Effector CD4-positive, alpha-beta T cell (primary cell): ENCODE data around the gene NRIP3.

Experiments used
- DNase-seq: peaks from one replicate; pipeline ENCODE4 v3.0.0-alpha.2; 2020
- total RNA-seq: gene quantifications from one replicate; lab custom pipeline; 2026; lab: John Stamatoyannopoulos, UW

NRIP3 gene
- 16.1 reads per million, percentile 42 among the genes with 10 or more reads in this experiment for total RNA-seq

- peak; percentile 81 for DNase-seq
Observed at GRCh38 chr11:9003573-9004182, at the start of gene NRIP3. Gene NRIP3 (minus strand): TSS chr11:9004001. CDS start chr11:9003935, 66 bp downstream.

- DNase-seq: no peak
Observed at GRCh38 chr11:9052316-9052715, 48.5 kb upstream of the NRIP3 start.

DNA sequence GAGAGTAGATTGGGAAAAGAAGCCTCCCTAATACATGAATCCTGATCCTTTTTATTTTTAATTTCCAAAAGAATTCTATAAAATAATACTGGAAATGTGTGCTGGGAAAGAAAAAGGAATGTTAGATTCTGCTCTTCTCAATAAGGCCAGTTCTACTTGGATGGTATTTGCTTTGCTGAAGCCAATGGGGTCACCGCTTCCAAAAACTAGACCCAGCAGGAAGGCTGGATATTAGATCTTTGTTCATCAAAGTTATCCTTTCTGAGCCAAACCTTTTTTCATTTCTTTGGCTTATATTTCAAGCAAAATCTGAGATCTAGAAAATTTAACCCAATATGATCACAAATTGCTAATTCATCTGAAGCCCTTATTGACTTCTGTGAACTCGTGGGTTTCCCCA, 46.2 kb upstream of the NRIP3 start:
- DNase-seq: no peak

GRCh38 chr11:9047964-9048523, 44.2 kb upstream of the NRIP3 start:
- no peak for DNase-seq

DNA sequence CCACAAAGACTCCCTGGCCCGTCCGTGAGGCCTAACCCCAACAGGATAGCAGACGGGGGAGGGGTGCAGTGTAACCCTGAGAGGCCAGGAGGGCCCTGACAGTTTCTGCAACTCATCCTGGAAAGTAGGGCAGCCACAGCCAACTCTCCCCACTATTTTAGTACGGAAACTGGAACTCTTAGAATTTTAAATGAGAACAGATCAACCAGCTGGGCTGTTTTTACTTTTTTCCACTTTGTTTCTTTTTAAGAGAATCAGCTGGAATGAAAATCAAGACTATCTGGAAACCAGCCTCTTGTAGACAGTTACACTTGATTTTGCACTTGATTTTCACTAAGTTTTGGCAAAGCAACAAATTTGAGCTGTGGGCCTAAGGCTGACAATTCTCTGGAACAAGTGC, 42.7 kb upstream of the NRIP3 start:
- DNase-seq: no peak

DNA sequence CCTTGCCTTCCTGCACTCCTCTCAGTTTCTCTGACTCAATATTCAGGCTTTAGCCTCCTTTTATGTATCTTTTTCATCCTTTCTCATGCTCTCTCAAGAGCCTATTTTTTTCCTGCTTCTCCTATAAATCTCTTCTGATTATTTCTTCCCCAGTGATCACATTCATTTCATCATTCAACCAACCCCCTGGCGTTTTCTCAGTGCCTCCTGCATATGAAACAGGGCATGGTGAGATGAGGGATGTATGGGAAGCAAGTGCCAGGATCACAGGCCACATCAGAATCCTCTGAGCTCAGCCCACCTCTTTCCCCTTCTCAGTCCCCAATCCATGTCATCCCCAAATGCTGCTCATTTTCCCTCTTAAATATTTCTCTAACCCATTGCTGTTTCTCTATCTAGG, 38.7 kb upstream of the NRIP3 start:
- DNase-seq: no peak

DNA sequence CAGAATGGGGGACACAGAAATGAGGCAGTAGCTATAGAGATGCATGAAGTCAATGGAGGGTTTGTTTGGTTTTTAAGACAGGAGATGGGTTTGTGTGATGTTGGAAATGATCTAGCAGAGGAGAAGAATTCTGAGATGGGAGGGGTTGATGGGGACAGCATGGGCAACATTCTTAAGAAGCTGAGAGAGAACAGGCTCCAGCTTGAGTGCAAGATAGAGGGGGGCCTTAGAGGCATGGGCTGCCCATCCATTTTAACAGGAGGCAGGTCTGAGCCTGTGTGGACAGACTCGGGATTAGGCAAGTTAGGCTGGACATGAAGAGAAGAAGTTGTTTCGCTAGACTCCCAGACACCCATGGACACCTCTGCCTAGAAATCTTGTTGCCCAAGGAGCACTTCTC, 37.9 kb upstream of the NRIP3 start:
- no peak for DNase-seq

GRCh38 chr11:9040410-9040809, 36.6 kb upstream of the NRIP3 start:
- DNase-seq: no peak

DNA sequence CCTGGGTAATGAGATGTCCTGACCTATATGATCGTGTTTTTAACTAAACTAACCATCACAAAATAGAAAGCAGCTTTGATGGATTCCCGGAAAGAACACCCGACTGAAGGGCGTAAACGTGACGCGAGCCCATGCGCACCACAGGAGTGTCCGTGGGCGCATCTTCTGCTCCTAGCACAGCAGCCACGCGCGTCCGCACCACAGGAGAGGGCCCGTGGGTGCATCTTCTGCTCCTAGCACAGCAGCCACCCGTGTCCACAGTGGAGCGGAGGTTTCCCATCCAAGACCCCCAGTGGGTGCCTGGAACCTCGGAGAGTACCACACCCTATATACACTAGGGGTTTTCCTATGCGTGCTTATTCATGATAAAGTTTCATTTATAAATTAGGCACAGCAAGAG, 36.1 kb upstream of the NRIP3 start:
- DNase-seq: no peak

- no peak for DNase-seq
Observed at GRCh38 chr11:9039198-9039597, 35.4 kb upstream of the NRIP3 start.

GRCh38 chr11:9038541-9038940, 34.7 kb upstream of the NRIP3 start:
- DNase-seq: no peak

DNA sequence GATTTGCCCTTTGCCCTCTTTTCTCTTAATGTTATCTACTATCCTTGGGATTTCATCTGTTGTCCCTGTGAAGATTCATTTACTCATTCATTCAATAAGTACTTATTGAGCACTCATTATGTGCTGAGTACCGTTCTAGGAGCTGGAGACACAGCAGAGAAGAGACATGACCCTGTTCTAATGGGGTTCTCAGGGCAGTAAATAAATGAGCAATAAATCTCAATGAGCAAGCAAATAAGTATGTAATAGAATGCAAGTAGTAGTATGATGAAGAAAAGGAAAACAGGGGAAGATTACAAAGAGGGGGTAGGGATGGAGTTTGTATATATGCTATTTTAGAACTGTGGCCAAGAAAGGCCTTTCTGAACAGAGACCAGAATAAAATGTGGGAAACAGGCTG, 34.2 kb upstream of the NRIP3 start:
- no peak for DNase-seq

DNA sequence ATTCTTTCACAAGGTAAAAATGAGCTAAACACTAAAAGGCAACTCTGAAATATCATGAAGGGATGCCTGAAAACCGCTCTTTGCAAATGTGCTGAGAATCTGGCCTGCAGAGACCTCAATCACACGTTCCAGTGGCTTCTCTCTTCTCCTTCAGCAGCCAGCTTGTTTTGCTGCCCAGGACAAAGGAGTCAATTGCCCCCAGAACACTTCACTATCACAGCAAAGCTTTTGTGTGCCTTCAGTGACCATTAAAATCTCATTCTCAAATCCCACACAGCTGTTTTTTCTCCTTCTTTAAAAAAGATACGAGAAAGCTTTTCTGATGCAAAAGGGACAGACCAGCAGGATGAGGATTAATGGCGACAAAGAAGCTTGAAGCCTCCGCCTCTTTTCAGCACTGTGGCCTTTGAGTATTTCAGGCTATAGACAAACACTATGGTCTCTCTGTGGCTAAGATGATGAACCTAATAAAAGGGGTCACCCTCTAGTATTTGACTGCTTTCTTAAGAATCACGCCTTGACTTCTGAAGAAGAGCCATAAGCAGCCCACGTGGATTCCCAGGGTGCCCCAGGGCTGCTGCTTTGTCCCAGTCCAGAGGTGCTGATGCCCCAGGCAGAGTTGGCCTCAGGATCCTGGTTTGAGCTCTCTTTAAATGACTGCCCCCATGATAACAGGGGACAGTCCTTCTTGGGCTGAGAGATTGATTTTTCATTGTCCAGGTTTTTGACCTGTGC, 33.4 kb upstream of the NRIP3 start:
- DNase-seq: no peak

- DNase-seq: no peak
Observed at GRCh38 chr11:9030601-9031000, 26.8 kb upstream of the NRIP3 start.

DNA sequence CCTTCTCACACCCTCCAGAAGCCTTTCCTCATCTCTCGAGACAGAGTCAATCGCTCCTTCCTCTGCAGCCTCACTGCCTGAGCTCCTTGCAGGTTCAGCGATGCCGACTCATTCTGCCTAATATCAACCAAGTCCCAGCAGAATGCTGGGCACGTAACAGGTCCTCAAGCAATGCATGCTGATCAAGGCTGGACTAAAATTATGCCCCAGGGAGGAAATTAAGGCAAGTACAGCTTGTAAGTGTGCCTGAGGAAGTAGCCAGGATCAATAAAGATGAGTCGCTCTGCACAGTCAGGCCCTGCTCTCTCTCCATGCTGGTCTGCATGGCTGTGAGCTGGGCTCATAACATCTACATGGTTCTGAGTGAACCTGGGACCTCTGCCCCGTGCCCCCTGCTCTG, 25.6 kb upstream of the NRIP3 start:
- DNase-seq: no peak

DNA sequence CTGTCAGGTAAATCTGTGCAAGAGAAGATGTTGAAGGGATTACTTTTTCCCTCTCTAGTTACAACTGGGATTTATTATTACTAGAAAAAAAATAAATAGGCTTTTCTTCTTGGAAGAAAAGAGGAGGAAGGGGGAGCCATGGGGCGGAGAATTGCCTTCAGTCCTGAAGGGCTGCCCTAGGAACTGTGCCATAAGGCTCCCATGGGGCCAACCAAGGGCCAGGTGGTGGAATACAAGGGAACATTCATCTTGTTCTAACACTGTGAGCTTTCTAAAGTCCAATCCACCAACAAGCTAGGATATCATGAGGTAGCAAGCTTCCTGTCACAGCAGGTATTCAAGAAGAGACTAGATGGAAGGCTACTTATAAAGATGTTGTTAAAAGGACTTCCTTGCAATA, 24.8 kb upstream of the NRIP3 start:
- no peak for DNase-seq

DNA sequence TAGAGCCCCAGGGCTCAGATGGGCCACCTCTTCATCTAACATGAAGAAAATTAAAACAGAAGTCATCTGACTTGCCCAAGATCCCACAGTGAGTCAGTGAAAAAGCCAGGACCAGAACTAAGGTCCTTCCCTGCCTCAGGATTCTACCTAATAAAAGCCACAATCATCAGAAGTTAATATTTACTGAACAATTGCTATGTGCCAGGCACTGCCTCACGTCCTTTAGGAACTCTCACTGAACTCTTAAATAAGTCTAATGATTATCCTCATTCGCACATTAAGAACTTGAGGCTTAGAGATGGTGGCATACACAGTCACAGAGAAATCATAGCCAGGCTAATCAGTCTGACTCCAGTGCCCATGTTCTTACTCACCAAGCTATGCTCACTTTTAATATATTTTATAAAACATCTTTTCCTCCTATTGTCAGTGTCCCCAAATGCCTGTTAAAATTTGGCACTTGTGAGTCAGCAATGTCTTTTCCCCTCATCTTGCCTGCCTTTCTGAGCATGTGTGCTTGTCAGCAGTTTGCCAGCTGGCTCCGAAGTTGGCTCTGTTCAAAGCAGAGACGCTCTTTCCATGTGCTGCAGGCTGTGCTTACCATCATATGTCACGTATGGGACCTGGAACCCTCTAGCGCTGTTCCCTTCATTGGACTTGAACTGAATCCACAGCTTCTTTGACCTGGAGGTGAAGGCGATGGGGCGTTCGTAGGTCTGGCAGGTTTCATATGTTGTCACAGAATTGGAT, 21.5 kb upstream of the NRIP3 start:
- DNase-seq: no peak

DNA sequence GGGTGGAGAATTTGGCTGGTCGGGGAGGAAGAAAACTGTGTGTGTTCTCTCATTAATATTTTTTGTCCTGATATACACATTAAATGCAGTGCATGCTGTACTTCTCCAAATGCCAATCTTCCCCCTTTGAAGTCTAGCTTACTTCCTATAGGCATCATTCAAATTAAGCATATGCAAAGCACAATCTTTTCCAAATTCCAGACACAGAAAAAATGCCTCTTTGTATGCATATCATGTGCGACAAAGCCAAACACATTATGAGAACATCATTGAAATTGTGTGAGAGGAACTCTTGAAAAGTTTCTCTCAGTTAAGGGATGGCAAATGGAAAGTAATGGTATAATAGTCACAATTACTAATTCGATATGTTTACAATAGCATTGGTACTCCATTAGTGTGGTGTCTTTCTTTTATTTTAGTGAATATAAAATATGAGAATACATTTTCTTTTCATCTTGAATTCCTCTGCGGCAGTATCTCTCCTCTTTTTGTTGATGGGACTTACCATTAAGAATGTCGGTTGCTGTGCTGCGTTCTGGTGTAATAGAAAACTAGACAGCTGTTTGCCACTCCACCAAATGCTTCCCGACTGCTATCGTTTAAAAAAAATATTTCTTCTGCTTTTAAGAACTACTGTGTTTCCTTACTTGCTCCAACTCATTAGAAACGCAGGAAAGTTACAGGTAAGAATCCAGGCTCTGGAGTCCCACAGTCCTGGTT, 19.3 kb upstream of the NRIP3 start:
- DNase-seq: no peak

- DNase-seq: no peak
Observed at GRCh38 chr11:9020916-9021315, 17.1 kb upstream of the NRIP3 start.

- no peak for DNase-seq
Observed at GRCh38 chr11:9019861-9020260, 16.1 kb upstream of the NRIP3 start.

DNA sequence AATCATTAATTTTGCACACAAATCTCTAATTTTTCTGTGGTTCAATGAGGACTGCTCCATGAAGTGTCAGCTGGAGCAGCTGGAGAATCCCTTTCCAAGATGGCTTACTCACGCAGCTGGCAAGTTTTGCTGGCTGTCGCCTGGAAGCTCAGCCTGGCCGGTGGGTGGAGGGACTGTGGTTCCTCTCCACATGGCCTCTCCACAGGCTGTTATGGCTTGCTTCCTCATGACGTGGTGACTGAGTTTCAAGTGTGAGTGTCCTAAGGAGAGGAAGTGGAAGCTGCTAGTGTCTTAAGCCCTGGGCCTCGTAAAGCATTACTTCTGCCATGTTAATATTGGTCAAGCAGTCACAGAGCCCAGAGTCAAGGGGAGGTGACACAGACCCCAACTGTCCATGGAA, 14.0 kb upstream of the NRIP3 start:
- DNase-seq: no peak

DNA sequence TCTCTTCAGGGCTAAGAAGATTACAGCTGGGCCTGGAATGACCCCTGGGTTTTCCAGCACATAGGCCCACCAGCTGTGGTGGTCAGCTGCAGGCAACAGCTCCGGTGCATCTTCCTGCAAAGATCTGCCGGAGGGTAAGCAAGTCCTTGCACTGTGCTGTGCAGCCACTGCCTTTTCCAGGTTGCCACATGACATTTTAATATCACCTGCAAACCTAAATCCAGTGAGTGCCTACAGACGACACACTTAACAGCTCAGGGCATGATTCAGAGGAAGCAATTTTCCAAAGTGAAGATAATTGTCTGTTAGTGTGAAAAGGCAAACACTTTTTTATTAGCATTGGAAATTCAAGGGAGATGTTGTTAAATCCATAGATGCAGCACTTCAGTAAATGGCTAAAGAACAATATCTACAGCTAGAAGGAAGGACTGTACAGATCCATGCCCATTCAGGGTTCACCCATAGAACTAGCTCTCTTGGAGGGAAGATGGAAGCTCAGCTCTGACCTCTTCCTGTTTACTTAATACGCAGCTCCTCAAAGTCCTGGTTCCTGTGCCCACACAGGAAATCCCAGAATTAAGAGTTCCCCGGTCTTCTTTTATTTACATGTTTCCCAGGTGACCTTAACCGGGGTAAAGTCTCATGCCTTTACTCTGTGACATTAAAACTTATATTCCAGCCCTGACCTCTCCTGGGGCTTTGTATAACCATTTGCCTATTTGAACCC, 13.3 kb upstream of the NRIP3 start:
- no peak for DNase-seq
